ENCODE data around the gene SLC35B1.
"Not testable (repeated sequence)": the region's sequence is repeated elsewhere in the genome, so short reads cannot be mapped to it uniquely, and the experiment has no call there.

DNA sequence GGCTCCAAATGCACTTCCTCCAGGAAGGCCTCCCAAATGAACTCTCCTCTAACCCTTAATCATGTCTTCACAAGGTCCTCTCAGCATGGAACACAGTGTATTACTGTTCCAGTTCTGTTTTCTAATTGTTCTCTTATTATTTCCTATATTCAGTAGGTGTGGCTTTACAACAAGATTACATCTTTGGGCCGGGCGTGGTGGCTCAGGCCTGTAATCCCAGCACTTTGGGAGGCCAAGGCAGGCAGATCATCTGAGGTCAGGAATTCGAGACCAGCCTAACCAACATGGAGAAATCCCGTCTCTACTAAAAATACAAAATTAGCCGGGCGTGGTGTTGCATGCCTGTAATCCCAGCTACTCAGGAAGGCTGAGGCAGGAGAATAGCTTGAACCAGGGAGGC is 34.1 kb downstream of the SLC35B1 start:
- not testable (repeated sequence) for TF ChIP-seq CTCF (IDR thresholded peaks at IDR 0.05; ENCODE audit: low read depth, low read length); POLR2A (IDR thresholded peaks at IDR 0.05; ENCODE audit: extremely low read depth, insufficient read length); MAX (IDR thresholded peaks at IDR 0.05; ENCODE audit: low read depth, low read length)
